PC-3 (cell line): Measurements from ENCODE around the gene LYRM1.

ENCODE experiments used
- EZH2 ChIP-seq: fragments of 300-600 bp; sonication (generic); IDR thresholded peaks from one replicate; pipeline ENCODE4 v1.6.1; 2017; ENCODE audit warnings: antibody characterized with exemption, mild to moderate bottlenecking, low read length; ENCODE audit not compliant: unreplicated experiment
- EZH2phosphoT487 ChIP-seq: fragments of 300-600 bp; sonication (generic); IDR thresholded peaks from 2 replicates; pipeline ENCODE4 v1.6.1; 2018; ENCODE audit warnings: mild to moderate bottlenecking, antibody characterized with exemption, low read length, borderline replicate concordance
- TF ChIP-seq, protein P1 (sequence below): fragments of 300-600 bp; sonication (generic); conservative IDR thresholded peaks from 2 replicates; pipeline ENCODE4 v1.5.1; 2017; ENCODE audit warnings: antibody characterized with exemption, low read depth, mild to moderate bottlenecking, low read length

DNA sequence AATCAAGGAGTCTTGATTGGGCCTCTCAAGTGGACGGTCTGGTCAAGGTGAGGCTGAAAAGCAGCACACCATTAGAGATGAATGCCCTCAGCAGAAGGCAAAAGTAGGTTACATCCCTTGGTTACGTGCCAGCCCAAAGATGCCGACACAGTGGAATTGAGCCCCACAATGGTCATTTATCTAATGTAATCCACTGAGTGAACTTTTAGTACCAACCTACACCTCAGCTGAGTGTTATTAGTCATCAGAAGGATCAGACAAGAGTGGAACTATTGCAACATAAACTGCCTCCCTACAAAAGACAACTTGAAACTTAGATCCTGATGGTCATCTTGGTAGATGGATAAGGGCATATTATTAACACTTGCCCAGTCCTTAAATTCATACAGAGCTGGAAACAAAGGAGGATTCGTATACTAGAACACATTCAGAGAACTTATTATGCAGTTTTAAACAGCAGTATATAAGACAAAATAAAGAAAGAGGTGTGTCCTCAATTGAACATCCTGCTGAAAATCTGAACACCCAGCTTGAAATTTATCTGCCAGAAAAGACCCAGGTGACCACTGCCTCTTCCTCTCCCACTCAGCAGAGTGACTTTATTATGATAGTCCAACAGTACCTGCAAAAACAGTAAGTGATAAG is 3.2 kb upstream of the LYRM1 start:
- TF ChIP-seq, protein P1, sequence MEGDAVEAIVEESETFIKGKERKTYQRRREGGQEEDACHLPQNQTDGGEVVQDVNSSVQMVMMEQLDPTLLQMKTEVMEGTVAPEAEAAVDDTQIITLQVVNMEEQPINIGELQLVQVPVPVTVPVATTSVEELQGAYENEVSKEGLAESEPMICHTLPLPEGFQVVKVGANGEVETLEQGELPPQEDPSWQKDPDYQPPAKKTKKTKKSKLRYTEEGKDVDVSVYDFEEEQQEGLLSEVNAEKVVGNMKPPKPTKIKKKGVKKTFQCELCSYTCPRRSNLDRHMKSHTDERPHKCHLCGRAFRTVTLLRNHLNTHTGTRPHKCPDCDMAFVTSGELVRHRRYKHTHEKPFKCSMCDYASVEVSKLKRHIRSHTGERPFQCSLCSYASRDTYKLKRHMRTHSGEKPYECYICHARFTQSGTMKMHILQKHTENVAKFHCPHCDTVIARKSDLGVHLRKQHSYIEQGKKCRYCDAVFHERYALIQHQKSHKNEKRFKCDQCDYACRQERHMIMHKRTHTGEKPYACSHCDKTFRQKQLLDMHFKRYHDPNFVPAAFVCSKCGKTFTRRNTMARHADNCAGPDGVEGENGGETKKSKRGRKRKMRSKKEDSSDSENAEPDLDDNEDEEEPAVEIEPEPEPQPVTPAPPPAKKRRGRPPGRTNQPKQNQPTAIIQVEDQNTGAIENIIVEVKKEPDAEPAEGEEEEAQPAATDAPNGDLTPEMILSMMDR: no peak
- no peak for TF ChIP-seq EZH2
- TF ChIP-seq EZH2phosphoT487: no peak
